SU-DHL-6 (cell line): ENCODE data around the gene NELL2.
A peak's percentile ranks its signal among the peaks of the same experiment; 100 is the strongest.

ENCODE experiments used
- H2AFZ ChIP-seq: fragments of 200-600 bp; sonication (generic); 2 replicates; pipeline ENCODE4 v1.6.1; 2014; ENCODE audit warnings: low read depth, mild to moderate bottlenecking, moderate library complexity, mixed read lengths, antibody characterized with exemption, low read length; ENCODE audit not compliant: severe bottlenecking
- H3F3A ChIP-seq: fragments of 200-600 bp; shearing (Covaris generic); 2 replicates; pipeline ENCODE4 v1.6.0; 2016; ENCODE audit warnings: antibody characterized with exemption, mild to moderate bottlenecking; ENCODE audit not compliant: insufficient read depth
- H3K27ac ChIP-seq: fragments of 200-600 bp; sonication (generic); 2 replicates; pipeline ENCODE4 v1.5.1; 2016; ENCODE audit warnings: low read depth, mild to moderate bottlenecking, low read length, moderate library complexity, mixed read lengths
- H3K27me3 ChIP-seq: fragments of 200-600 bp; sonication (generic), shearing (Covaris generic); 2 replicates; pipeline ENCODE4 v1.6.0; 2014; ENCODE audit warnings: mild to moderate bottlenecking, low read length
- H3K36me3 ChIP-seq: fragments of 200-600 bp; sonication (generic); 2 replicates; pipeline ENCODE4 v1.6.1; 2014; ENCODE audit warnings: mild to moderate bottlenecking, low read length, mixed read lengths
- H3K4me2 ChIP-seq: fragments of 300-600, 200-600 bp; shearing (Covaris generic), sonication (generic); 2 replicates; pipeline ENCODE4 v1.6.0; 2014; ENCODE audit warnings: low read length, low read depth, mild to moderate bottlenecking; ENCODE audit not compliant: poor library complexity, severe bottlenecking
- H3K4me3 ChIP-seq: fragments of 200-600 bp; sonication (generic); 2 replicates; pipeline ENCODE4 v1.5.1; 2014; ENCODE audit warnings: antibody characterized with exemption, low read length, mild to moderate bottlenecking, mixed read lengths; ENCODE audit not compliant: insufficient read depth, poor library complexity, severe bottlenecking
- H3K79me2 ChIP-seq: fragments of 200-600 bp; sonication (generic); 2 replicates; pipeline ENCODE4 v1.6.1; 2014; ENCODE audit warnings: mild to moderate bottlenecking, low read length, moderate library complexity; ENCODE audit not compliant: insufficient read depth
- H3K9ac ChIP-seq: fragments of 200-600 bp; sonication (generic); 2 replicates; pipeline ENCODE4 v1.7.0; 2014; ENCODE audit warnings: mild to moderate bottlenecking, low read length
- H3K9me2 ChIP-seq: fragments of 200-600 bp; sonication (generic); replicated peaks from 2 replicates; pipeline ENCODE4 v1.6.1; 2014; ENCODE audit warnings: low read length; ENCODE audit not compliant: insufficient read depth
- H3K9me3 ChIP-seq: fragments of 200-600 bp; sonication (generic); 2 replicates; pipeline ENCODE4 v1.6.1; 2014; ENCODE audit warnings: low read length, mixed read lengths; ENCODE audit not compliant: insufficient read depth
- H4K20me1 ChIP-seq: fragments of 200-600 bp; sonication (generic); 2 replicates; pipeline ENCODE4 v1.6.1; 2014; ENCODE audit warnings: low read depth, mild to moderate bottlenecking, antibody characterized with exemption, low read length, moderate library complexity, mixed read lengths
- EZH2phosphoT487 ChIP-seq: fragments of 200-600 bp; sonication (generic), shearing (Covaris generic); conservative IDR thresholded peaks from 2 replicates; pipeline ENCODE4 v1.6.1; 2018; ENCODE audit warnings: mild to moderate bottlenecking, antibody characterized with exemption, low read length, moderate library complexity, mixed read lengths
- TF ChIP-seq, protein P1 (sequence below): fragments of 200-600 bp; sonication (generic); IDR thresholded peaks from one replicate; pipeline ENCODE4 v1.5.1; 2017; ENCODE audit warnings: antibody characterized with exemption, mild to moderate bottlenecking, low read length, moderate library complexity; ENCODE audit not compliant: insufficient read depth, poor library complexity, severe bottlenecking

Gene NELL2

DNA sequence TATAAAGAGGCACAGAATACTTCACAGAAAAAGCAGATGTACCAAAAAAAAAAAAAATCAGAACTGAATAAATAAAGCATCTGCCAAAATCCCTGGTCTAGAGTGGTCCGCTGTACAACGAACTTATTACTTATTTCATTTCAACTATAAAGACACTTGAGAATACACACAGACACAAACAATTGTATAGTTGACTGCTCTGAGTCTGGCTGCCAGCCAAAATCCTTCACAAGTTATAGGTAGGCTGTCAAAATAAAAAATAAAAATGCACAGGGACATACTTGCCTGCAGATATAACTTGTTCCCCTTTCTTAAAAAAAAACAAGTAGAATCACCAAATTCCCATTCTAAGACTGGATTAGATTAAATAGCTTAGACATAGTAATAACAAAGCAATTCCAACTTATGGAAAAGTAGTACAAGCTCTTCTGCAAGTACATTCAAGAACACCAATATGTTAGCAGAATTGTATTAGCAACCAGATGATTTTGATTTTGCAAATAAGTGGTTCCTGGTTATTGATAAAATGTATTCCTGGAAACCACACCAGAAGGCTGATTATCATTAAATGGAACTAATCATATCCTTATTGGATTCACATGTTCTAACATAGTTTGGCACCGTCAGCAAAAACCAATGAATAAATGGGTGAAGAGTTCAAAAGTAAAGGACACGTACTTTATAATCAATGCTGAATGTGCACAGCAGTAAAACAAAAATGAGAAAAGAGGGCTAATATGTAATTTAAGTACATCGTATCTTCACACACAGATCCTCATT, 248.5 kb downstream of the NELL2 start:
- H3K79me2 ChIP-seq: no peaks in the 10 kb centered on the region
- no peak overlapping the region for H3K4me3 ChIP-seq
- H3K9ac ChIP-seq: no peak overlapping the region
- no peak overlapping the region for H3K27ac ChIP-seq
- no peaks in the 10 kb centered on the region for H3K9me3 ChIP-seq
- TF ChIP-seq, protein P1, sequence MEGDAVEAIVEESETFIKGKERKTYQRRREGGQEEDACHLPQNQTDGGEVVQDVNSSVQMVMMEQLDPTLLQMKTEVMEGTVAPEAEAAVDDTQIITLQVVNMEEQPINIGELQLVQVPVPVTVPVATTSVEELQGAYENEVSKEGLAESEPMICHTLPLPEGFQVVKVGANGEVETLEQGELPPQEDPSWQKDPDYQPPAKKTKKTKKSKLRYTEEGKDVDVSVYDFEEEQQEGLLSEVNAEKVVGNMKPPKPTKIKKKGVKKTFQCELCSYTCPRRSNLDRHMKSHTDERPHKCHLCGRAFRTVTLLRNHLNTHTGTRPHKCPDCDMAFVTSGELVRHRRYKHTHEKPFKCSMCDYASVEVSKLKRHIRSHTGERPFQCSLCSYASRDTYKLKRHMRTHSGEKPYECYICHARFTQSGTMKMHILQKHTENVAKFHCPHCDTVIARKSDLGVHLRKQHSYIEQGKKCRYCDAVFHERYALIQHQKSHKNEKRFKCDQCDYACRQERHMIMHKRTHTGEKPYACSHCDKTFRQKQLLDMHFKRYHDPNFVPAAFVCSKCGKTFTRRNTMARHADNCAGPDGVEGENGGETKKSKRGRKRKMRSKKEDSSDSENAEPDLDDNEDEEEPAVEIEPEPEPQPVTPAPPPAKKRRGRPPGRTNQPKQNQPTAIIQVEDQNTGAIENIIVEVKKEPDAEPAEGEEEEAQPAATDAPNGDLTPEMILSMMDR: no peak
- TF ChIP-seq EZH2phosphoT487: no peak
- no peaks in the 10 kb centered on the region for H3K9me2 ChIP-seq
- no peaks in the 10 kb centered on the region; the same call in 1 of the 2 replicates for H3F3A ChIP-seq
- peak overlapping the region; percentile 24 for H3K4me2 ChIP-seq
- no peaks in the 10 kb centered on the region for H3K27me3 ChIP-seq
- no peaks in the 10 kb centered on the region for H4K20me1 ChIP-seq
- H3K36me3 ChIP-seq: peaks cover 4% of the 10 kb centered on the region; the same call in 1 of the 2 replicates
- no peak overlapping the region for H2AFZ ChIP-seq

DNA sequence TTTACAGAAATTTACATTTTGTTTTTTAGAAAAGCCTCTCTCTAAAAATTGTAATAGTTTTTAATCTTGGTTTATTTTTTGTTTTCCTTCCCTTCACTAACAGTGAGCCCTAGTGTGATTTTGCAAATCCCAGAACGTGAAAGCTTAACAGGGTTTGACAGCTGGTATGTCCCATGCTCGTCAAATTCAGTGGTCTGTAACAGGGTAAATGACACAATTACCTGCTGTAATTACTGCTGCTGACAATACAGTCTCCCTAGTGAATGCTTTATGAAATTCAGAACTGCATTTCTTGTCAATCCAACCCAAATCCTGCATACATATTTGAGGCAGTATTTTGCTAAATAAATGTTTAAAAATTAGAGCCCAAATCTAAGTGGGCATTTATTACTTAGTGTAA, 249.2 kb downstream of the NELL2 start:
- Histone ChIP-seq H3K9me2 (no peaks in the 10 kb centered on the region), H2AFZ (no peak overlapping the region), H3K9me3 (no peaks in the 10 kb centered on the region), H3F3A (no peaks in the 10 kb centered on the region; the same call in 1 of the 2 replicates), H3K9ac (no peak overlapping the region), H3K79me2 (no peaks in the 10 kb centered on the region), H3K4me3 (no peak overlapping the region), H4K20me1 (no peaks in the 10 kb centered on the region), H3K36me3 (peaks cover 4% of the 10 kb centered on the region; the same call in 1 of the 2 replicates), H3K27ac (no peak overlapping the region), H3K4me2 (peak overlapping the region; percentile 24), H3K27me3 (no peaks in the 10 kb centered on the region)
- TF ChIP-seq, protein P1: no peak
- TF ChIP-seq EZH2phosphoT487: no peak

DNA sequence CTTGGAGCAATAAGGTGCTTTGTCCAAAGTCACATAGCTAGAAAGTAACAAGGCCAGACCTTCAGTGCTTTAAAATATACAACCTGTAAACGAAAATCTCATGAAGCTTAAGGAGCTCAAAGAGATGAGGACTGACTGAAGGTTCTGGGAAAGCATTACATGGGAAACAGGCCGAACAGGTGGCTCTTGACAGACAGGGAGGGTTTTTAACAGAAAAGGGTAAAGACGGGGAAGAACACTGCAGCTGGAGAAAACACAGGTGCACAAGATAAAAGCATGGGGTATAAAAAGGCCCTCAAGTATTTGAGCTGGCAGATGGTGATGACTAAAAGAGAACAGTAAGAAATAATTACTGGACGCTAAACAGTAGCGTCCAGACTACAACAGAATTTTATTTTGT, 257.2 kb downstream of the NELL2 start:
- Histone ChIP-seq H3K9me2 (no peaks in the 10 kb centered on the region), H3K36me3 (no peaks in the 10 kb centered on the region), H2AFZ (no peak overlapping the region), H3K9me3 (no peaks in the 10 kb centered on the region), H3K27ac (peak overlapping the region; percentile 38), H3K79me2 (no peaks in the 10 kb centered on the region), H4K20me1 (no peaks in the 10 kb centered on the region), H3K9ac (no peak overlapping the region), H3K27me3 (no peaks in the 10 kb centered on the region), H3K4me3 (no peak overlapping the region), H3F3A (no peaks in the 10 kb centered on the region), H3K4me2 (peak overlapping the region; percentile 30)
- TF ChIP-seq, protein P1: no peak
